Mucosa of stomach (tissue), 1 donor: ENCODE data around the gene CDC23.
A peak's percentile ranks its signal among the peaks of the same experiment; 100 is the strongest.
"Not testable (repeated sequence)": the region's sequence is repeated elsewhere in the genome, so short reads cannot be mapped to it uniquely, and the experiment has no call there.

ENCODE experiments used
- H3K27me3 ChIP-seq: one replicate; pipeline ENCODE4 v1.7.0; 2013; ENCODE audit warnings: mild to moderate bottlenecking, low read length; ENCODE audit not compliant: control insufficient read depth, insufficient read depth
- H3K36me3 ChIP-seq: one replicate; pipeline ENCODE4 v1.7.0; 2013; ENCODE audit warnings: low read length; ENCODE audit not compliant: control insufficient read depth, insufficient read depth
- H3K4me1 ChIP-seq: one replicate; pipeline ENCODE4 v1.7.0; 2013; ENCODE audit warnings: mild to moderate bottlenecking, low read length; ENCODE audit not compliant: control insufficient read depth, insufficient read depth
- H3K4me3 ChIP-seq: one replicate; pipeline ENCODE4 v1.7.0; 2013; ENCODE audit warnings: low read length
- H3K9ac ChIP-seq: one replicate; pipeline ENCODE4 v1.7.0; 2013; ENCODE audit warnings: mild to moderate bottlenecking, low read length, moderate library complexity
- H3K9me3 ChIP-seq: one replicate; pipeline ENCODE4 v1.7.0; 2013; ENCODE audit warnings: mild to moderate bottlenecking, low read length, moderate library complexity; ENCODE audit not compliant: control insufficient read depth
- donor health status: Pancreatic carcinoma.

The CDC23 gene

GRCh38 chr5:138163721-138164120 lies 49.4 kb downstream of the CDC23 start:
- Histone ChIP-seq H3K36me3 (peaks cover 23% of the 10 kb centered on the region), H3K27me3 (no peaks in the 10 kb centered on the region), H3K9me3 (no peaks in the 10 kb centered on the region), H3K4me3 (no peak overlapping the region), H3K9ac (no peak overlapping the region), H3K4me1 (no peaks in the 10 kb centered on the region)

- Histone ChIP-seq H3K4me3 (no peak overlapping the region), H3K27me3 (no peaks in the 10 kb centered on the region), H3K4me1 (no peaks in the 10 kb centered on the region), H3K9ac (no peak overlapping the region), H3K9me3 (no peaks in the 10 kb centered on the region), H3K36me3 (peaks cover 25% of the 10 kb centered on the region)
Measured at GRCh38 chr5:138160706-138161105, 52.4 kb downstream of the CDC23 start.

GRCh38 chr5:138159666-138160065 lies 53.5 kb downstream of the CDC23 start:
- H3K4me3 ChIP-seq: no peak overlapping the region
- H3K27me3 ChIP-seq: no peaks in the 10 kb centered on the region
- H3K36me3 ChIP-seq: peaks cover 21% of the 10 kb centered on the region
- no peaks in the 10 kb centered on the region for H3K4me1 ChIP-seq
- H3K9ac ChIP-seq: no peak overlapping the region
- H3K9me3 ChIP-seq: no peaks in the 10 kb centered on the region

- Histone ChIP-seq H3K4me1 (no peaks in the 10 kb centered on the region), H3K9me3 (no peaks in the 10 kb centered on the region), H3K36me3 (peaks cover 15% of the 10 kb centered on the region), H3K4me3 (no peak overlapping the region), H3K9ac (no peak overlapping the region), H3K27me3 (no peaks in the 10 kb centered on the region)
Measured at GRCh38 chr5:138157626-138158025, 55.5 kb downstream of the CDC23 start.

GRCh38 chr5:138155977-138156376 lies 57.1 kb downstream of the CDC23 start:
- peaks cover 11% of the 10 kb centered on the region for H3K36me3 ChIP-seq
- not testable (repeated sequence) for H3K27me3 ChIP-seq

GRCh38 chr5:138149530-138149929 lies 63.6 kb downstream of the CDC23 start:
- H3K36me3 ChIP-seq: no peaks in the 10 kb centered on the region
- no peaks in the 10 kb centered on the region for H3K9me3 ChIP-seq

More at GRCh38 chr5:138155977-138156376, 57.1 kb downstream of the CDC23 start:
- not testable (repeated sequence) for H3K9me3 ChIP-seq, H3K9ac ChIP-seq, H3K4me1 ChIP-seq, H3K4me3 ChIP-seq

GRCh38 chr5:138148811-138149210 lies 64.3 kb downstream of the CDC23 start:
- H3K9me3 ChIP-seq: no peaks in the 10 kb centered on the region
- H3K4me3 ChIP-seq: no peak overlapping the region
- no peaks in the 10 kb centered on the region for H3K27me3 ChIP-seq
- H3K4me1 ChIP-seq: peaks cover 3% of the 10 kb centered on the region
- H3K36me3 ChIP-seq: no peaks in the 10 kb centered on the region
- no peak overlapping the region for H3K9ac ChIP-seq

More at GRCh38 chr5:138149530-138149929, 63.6 kb downstream of the CDC23 start:
- Histone ChIP-seq H3K4me1 (peaks cover 3% of the 10 kb centered on the region), H3K9ac (no peak overlapping the region), H3K27me3 (no peaks in the 10 kb centered on the region), H3K4me3 (no peak overlapping the region)

- not testable (repeated sequence) for H3K27me3 ChIP-seq, H3K9ac ChIP-seq, H3K4me3 ChIP-seq, H3K9me3 ChIP-seq, H3K36me3 ChIP-seq, H3K4me1 ChIP-seq
Measured at GRCh38 chr5:138143578-138143977, 69.5 kb downstream of the CDC23 start.

GRCh38 chr5:138141734-138142133 lies 71.4 kb downstream of the CDC23 start:
- no peaks in the 10 kb centered on the region for H3K27me3 ChIP-seq

GRCh38 chr5:138140268-138140667 lies 72.9 kb downstream of the CDC23 start:
- H3K9ac ChIP-seq: no peak overlapping the region
- no peaks in the 10 kb centered on the region for H3K4me1 ChIP-seq
- H3K36me3 ChIP-seq: no peaks in the 10 kb centered on the region

More at GRCh38 chr5:138141734-138142133, 71.4 kb downstream of the CDC23 start:
- Histone ChIP-seq H3K36me3 (no peaks in the 10 kb centered on the region), H3K9ac (no peak overlapping the region), H3K4me3 (no peak overlapping the region), H3K4me1 (no peaks in the 10 kb centered on the region), H3K9me3 (no peaks in the 10 kb centered on the region)

GRCh38 chr5:138139781-138140090 lies 73.4 kb downstream of the CDC23 start:
- H3K27me3 ChIP-seq: no peaks in the 10 kb centered on the region
- no peaks in the 10 kb centered on the region for H3K4me1 ChIP-seq
- no peaks in the 10 kb centered on the region for H3K9me3 ChIP-seq
- no peak overlapping the region for H3K4me3 ChIP-seq
- H3K36me3 ChIP-seq: no peaks in the 10 kb centered on the region
- H3K9ac ChIP-seq: peak overlapping the region; percentile 47

More at GRCh38 chr5:138140268-138140667, 72.9 kb downstream of the CDC23 start:
- Histone ChIP-seq H3K27me3 (no peaks in the 10 kb centered on the region), H3K9me3 (no peaks in the 10 kb centered on the region), H3K4me3 (no peak overlapping the region)

- no peaks in the 10 kb centered on the region for H3K36me3 ChIP-seq
- peak within 1 kb of the TSS; percentile 50 for H3K4me3 ChIP-seq
- no peaks in the 10 kb centered on the region for H3K9me3 ChIP-seq
- no peaks in the 10 kb centered on the region for H3K4me1 ChIP-seq
- H3K9ac ChIP-seq: peak within 1 kb of the TSS; percentile 47
- no peaks in the 10 kb centered on the region for H3K27me3 ChIP-seq
Measured at GRCh38 chr5:138138949-138139780, 74.0 kb downstream of the CDC23 start, which contains the start of gene NME5. Gene NME5 (minus strand): TSS chr5:138139428. CDS start chr5:138138780, 648 bp downstream.
